ENCODE measurements around the gene NPHS1.

Gene NPHS1

GRCh38 chr19:35786299-35787160 lies 65.8 kb downstream of the NPHS1 start:
- DNase-seq, result no peak

- no peak for DNase-seq
Observed at GRCh38 chr19:35785339-35785627, 67.0 kb downstream of the NPHS1 start.

- DNase-seq, result no peak
Observed at GRCh38 chr19:35784503-35785338, 67.6 kb downstream of the NPHS1 start.

- DNase-seq, result no peak
Observed at GRCh38 chr19:35783469-35784434, 68.6 kb downstream of the NPHS1 start.

- DNase-seq, result no peak
Observed at GRCh38 chr19:35782589-35782988, 69.7 kb downstream of the NPHS1 start.

GRCh38 chr19:35781650-35782049 lies 70.7 kb downstream of the NPHS1 start:
- no peak for DNase-seq

GRCh38 chr19:35780717-35781116 lies 71.6 kb downstream of the NPHS1 start:
- DNase-seq, result no peak

- DNase-seq, result no peak
Observed at GRCh38 chr19:35780058-35780457, 72.2 kb downstream of the NPHS1 start.

GRCh38 chr19:35779033-35779432 lies 73.3 kb downstream of the NPHS1 start:
- DNase-seq, result no peak

- no peak for DNase-seq
Observed at GRCh38 chr19:35777961-35778360, 74.3 kb downstream of the NPHS1 start.

GRCh38 chr19:35777086-35777841 lies 75.0 kb downstream of the NPHS1 start:
- no peak for DNase-seq

- no peak for DNase-seq
Observed at GRCh38 chr19:35776102-35776788, 76.1 kb downstream of the NPHS1 start.
